B cell (primary cell): ENCODE measurements around the gene WDR43.

Experiments used
- EZH2 ChIP-seq: IDR thresholded peaks from 2 replicates; pipeline ENCODE4 v1.6.1; 2012; ENCODE audit warnings: borderline replicate concordance, low read depth, mild to moderate bottlenecking, moderate library complexity, low read length; ENCODE audit not compliant: insufficient read depth, poor library complexity, severe bottlenecking
- TF ChIP-seq, protein P1 (sequence below): fragments of 200-600 bp; IDR thresholded peaks from one replicate; pipeline ENCODE4 v1.8.0; 2022; ENCODE audit warnings: antibody characterized with exemption, mild to moderate bottlenecking

DNA sequence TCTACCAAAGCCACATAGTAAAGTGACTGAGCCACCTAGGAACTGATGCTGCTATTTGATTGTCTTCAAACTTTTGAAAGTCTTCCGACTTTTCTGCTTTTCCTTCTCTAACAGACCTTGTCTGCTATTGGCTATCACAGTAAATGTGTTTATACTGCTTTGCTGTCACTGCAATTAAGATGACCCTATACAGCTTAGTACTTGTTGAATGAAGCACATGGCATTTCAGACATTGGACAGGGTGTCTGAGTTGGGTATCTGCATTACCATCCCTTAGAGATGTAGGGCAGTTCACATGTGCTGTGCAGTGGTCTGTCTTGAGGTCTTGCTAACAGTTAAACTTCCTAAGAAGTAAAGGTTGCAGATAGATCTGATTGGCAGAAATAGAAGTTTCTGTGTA, 3.6 kb downstream of the WDR43 start:
- TF ChIP-seq, protein P1, sequence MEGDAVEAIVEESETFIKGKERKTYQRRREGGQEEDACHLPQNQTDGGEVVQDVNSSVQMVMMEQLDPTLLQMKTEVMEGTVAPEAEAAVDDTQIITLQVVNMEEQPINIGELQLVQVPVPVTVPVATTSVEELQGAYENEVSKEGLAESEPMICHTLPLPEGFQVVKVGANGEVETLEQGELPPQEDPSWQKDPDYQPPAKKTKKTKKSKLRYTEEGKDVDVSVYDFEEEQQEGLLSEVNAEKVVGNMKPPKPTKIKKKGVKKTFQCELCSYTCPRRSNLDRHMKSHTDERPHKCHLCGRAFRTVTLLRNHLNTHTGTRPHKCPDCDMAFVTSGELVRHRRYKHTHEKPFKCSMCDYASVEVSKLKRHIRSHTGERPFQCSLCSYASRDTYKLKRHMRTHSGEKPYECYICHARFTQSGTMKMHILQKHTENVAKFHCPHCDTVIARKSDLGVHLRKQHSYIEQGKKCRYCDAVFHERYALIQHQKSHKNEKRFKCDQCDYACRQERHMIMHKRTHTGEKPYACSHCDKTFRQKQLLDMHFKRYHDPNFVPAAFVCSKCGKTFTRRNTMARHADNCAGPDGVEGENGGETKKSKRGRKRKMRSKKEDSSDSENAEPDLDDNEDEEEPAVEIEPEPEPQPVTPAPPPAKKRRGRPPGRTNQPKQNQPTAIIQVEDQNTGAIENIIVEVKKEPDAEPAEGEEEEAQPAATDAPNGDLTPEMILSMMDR: no peak
- no peak for TF ChIP-seq EZH2
